T-helper 17 cell (primary cell): ENCODE data around the gene MAP4K3. TPM values are rescaled to one million over a fixed set of nuclear protein-coding genes. Genes with fewer than 3 reads are reported as not detected.

ENCODE experiments used
- ATAC-seq: fragments of 150-1000 bp; cut with Tn5 transposase; 2 replicates; pipeline ENCODE4 v1.10.0; 2021; ENCODE audit warnings: mild to moderate bottlenecking, moderate library complexity
- DNase-seq, 3 donors: peaks; one replicate each; pipeline versions ENCODE4 v3.0.0 to v3.0.0-alpha.2; 2020 to 2021
- H3K9me3 ChIP-seq: one replicate; pipeline ENCODE4 v1.7.0; 2013; ENCODE audit warnings: low read length, mild to moderate bottlenecking; ENCODE audit not compliant: control insufficient read depth, poor library complexity, severe bottlenecking
- H3K27ac Mint-ChIP-seq: one replicate; pipeline ENCODE4 v1.8.0; 2022; ENCODE audit warnings: mild to moderate bottlenecking, moderate library complexity, mixed read lengths
- H3K27me3 Mint-ChIP-seq: one replicate; pipeline ENCODE4 v1.8.0; 2022; ENCODE audit warnings: mixed read lengths
- H3K36me3 Mint-ChIP-seq: one replicate; pipeline ENCODE4 v1.8.0; 2022; ENCODE audit warnings: low read depth, mixed read lengths
- H3K4me1 Mint-ChIP-seq: one replicate; pipeline ENCODE4 v1.8.0; 2022; ENCODE audit warnings: mild to moderate bottlenecking, mixed read lengths
- H3K4me3 Mint-ChIP-seq: one replicate; pipeline ENCODE4 v1.8.0; 2022; ENCODE audit warnings: mild to moderate bottlenecking, moderate library complexity, mixed read lengths
- total RNA-seq, 4 donors: library from RNA in 2 of 4; stranded (reverse) in 2 of 4; gene quantifications; one replicate each; pipeline ENCODE4 v1.2.3 and lab custom pipeline; 2022 to 2026

The MAP4K3 gene
- total RNA-seq, 2 donors from 2014 or later: 18.8 to 19.7 TPM

DNA sequence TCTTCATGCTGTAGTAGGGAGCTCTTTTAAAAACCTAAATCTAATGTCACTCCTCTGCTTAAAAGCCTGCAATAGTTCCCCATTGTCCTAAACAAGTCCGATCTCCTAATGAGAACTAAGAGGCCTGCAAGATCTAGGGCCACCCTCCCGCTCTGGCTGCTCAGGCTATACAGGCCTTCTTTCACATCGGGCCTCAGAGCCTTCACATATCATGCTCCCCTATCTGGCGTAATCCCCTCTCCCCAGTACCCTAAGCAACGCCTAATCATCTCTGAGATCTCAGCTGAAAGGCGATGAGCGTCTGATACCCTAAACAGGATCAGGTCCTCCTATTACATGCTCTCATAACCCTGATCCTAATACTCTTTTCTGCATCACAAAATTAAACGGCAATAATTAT, 1.9 kb downstream of the MAP4K3 start:
- H3K27me3 Mint-ChIP-seq: no peaks in the 10 kb centered on the region
- peaks cover 2% of the 10 kb centered on the region for H3K36me3 Mint-ChIP-seq
- H3K4me3 Mint-ChIP-seq: peak overlapping the region; percentile 91
- H3K9me3 ChIP-seq: no peaks in the 10 kb centered on the region
- H3K4me1 Mint-ChIP-seq: peaks cover 44% of the 10 kb centered on the region
- ATAC-seq: no peak
- DNase-seq: no peak
- H3K27ac Mint-ChIP-seq: peak overlapping the region; percentile 70

DNA sequence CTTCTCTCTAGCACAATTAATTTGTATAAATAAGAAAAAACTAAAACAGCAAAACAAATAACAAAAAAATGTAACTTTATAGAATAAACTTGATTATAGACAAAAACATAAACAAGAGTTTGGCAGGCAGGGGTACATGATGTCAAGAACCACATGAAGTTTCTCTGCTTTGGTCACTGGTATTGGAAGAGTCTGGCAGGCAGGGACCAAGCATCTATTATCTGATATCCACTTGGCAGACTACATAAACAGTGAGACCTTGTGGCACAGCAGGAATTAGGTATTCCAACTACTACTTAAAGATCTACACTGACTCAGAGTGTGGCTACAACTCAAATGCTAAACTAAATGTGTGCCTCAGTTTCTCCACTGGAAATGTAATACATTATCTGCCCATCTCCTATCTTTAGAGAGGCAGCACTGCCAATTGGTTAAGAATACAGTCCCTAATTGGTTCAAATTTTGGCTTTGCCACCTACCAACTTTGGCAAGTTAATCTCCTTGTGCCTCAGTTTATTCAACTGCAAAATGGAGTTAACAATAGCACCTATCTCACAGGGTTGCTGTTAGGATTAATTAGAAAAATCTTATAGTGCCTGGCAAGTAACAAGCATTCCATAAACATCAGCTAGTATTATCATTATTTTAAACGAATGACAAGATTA, 2.7 kb downstream of the MAP4K3 start:
- Mint-ChIP-seq H3K4me3 (no peak overlapping the region), H3K27ac (peak overlapping the region; percentile 70), H3K27me3 (no peaks in the 10 kb centered on the region), H3K4me1 (peaks cover 42% of the 10 kb centered on the region), H3K36me3 (peaks cover 2% of the 10 kb centered on the region)
- no peak for DNase-seq
- no peak for ATAC-seq
- no peaks in the 10 kb centered on the region for H3K9me3 ChIP-seq

DNA sequence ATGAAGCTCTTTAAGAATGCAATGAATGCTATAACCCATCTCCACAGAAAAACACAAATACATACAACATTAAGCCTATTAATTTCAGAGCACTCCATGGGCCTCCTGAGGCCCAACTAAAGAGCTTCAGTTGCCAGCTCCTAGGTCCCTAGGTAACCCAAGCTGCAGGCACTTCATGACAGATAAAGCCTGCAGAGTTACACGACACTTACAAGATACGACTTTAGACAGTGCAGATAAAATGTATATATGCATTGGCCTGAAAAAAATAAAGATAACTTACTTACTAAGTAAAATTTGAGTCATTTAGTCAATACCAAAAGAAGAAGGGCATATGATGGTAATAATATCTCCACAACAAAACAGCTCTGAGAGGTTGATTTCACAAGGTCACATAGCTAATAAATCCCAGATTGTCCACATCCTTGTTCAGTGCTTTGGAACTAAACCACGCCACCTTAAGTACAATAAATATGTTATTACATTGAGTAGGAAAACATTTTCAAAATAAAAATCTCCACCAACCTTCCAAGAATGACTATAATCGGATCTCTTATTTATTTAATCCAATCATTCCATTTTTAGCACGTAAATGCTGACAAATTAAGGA, 3.4 kb downstream of the MAP4K3 start:
- no peak for ATAC-seq
- no peak overlapping the region for H3K4me3 Mint-ChIP-seq

DNA sequence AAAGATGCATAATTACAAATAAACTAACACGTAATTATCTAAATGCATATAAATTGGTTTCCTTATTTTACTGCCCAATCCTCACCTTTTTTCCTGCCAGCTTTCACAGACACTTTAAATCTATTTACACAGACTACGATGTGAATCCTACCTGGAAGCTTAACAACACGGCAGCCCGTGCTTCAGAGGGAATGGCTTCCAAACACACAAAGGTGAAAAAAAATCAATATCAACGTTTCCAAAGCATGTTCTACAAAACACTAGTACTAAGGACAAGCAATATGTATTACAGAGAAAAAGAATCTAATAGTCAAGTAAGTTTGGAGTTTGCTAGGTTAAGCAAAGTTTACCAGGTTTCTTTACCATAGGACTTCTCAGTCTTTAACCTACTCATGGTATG, 4.4 kb downstream of the MAP4K3 start:
- Mint-ChIP-seq H3K4me3 (no peak overlapping the region), H3K4me1 (peaks cover 43% of the 10 kb centered on the region), H3K36me3 (peaks cover 2% of the 10 kb centered on the region), H3K27me3 (no peaks in the 10 kb centered on the region), H3K27ac (no peak overlapping the region)
- DNase-seq: no peak
- no peak for ATAC-seq
- no peaks in the 10 kb centered on the region for H3K9me3 ChIP-seq

More for the DNA sequence above, 3.4 kb downstream of the MAP4K3 start:
- Mint-ChIP-seq H3K27me3 (no peaks in the 10 kb centered on the region), H3K27ac (no peak overlapping the region), H3K4me1 (peaks cover 42% of the 10 kb centered on the region), H3K36me3 (peaks cover 2% of the 10 kb centered on the region)
- no peak for DNase-seq
- H3K9me3 ChIP-seq: no peaks in the 10 kb centered on the region

DNA sequence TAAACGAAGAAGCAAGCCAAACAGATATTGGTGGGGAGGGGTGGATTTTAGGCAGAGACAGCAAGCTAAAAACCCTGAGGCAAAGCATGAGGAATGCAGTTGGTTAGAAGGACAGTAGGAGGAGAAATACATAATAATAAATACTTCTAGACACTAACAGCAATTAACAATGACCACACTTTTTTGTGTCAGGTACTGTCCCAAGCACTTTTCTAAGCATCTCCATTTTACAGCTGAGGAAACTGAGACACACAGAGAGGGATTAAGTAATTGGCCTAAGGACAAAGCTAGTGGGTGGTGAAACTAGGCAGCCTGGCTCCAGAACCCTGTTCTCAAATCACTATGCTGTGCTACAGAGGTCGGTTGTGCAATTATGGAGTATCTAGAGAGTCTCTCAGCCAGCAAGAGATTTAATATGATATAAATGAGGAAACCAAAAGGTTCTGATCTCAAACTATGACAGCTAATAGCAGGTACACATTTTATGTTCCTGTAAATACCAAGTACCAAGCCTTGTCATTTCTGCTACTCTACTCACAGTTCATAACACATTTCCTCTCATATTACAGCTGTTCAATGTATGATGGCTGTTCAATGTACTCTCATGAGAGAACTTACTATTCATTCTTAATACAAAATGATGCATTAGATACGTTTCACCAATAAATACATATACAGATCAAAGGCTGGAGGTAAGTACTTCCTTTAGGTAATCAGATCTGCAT, 5.3 kb downstream of the MAP4K3 start:
- H3K4me3 Mint-ChIP-seq: no peak overlapping the region

DNA sequence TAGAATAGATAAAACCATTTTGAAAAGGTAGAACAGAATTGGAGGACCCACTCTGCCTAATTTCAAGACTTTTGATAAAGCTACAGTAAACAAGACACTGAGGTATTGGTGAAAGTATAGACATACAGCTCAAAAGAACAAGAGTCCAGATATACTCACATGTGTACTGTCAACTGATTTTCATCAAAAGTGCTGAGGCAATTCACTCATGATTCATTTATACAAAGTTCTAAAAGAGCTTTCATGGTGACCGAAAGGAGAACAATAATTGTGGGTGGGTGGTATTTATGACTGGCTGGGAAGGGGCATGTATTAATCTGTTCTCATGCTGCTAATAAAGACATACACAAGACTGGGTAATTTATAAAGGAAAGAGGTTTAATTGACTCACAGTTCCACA, 7.3 kb downstream of the MAP4K3 start:
- Mint-ChIP-seq H3K4me1 (peaks cover 44% of the 10 kb centered on the region), H3K27me3 (no peaks in the 10 kb centered on the region), H3K4me3 (no peak overlapping the region), H3K36me3 (no peaks in the 10 kb centered on the region), H3K27ac (no peak overlapping the region)
- no peak for DNase-seq
- no peaks in the 10 kb centered on the region for H3K9me3 ChIP-seq
- no peak for ATAC-seq

More for the DNA sequence above, 5.3 kb downstream of the MAP4K3 start:
- no peaks in the 10 kb centered on the region for H3K9me3 ChIP-seq
- Mint-ChIP-seq H3K27me3 (no peaks in the 10 kb centered on the region), H3K27ac (peak overlapping the region; percentile 61), H3K36me3 (no peaks in the 10 kb centered on the region), H3K4me1 (peaks cover 51% of the 10 kb centered on the region)
- ATAC-seq (peak; percentile 24), DNase-seq (no peak)

DNA sequence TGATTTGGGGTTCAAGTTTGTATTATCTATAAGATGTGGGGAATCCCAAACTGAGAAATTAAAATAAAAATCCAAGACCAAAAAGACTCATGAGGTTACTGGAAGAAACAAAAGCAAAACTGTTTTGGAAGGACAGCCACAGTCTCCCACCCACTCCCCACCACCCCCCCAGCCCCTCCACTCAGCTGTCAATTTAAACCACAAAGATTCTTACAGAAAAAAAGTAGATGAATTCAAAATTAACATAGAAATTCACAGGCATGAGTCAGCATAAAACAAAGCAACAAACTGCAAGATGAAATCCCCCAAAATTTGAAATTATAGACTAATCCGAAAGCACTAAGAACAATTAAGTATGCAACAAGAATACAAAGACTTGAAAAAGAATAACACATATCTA, 12.1 kb downstream of the MAP4K3 start:
- H3K9me3 ChIP-seq: no peaks in the 10 kb centered on the region
- no peak overlapping the region for H3K4me3 Mint-ChIP-seq
- H3K27me3 Mint-ChIP-seq: no peaks in the 10 kb centered on the region
- peaks cover 2% of the 10 kb centered on the region for H3K36me3 Mint-ChIP-seq
- ATAC-seq (no peak), DNase-seq (no peak)
- peaks cover 37% of the 10 kb centered on the region for H3K4me1 Mint-ChIP-seq
- H3K27ac Mint-ChIP-seq: no peak overlapping the region

DNA sequence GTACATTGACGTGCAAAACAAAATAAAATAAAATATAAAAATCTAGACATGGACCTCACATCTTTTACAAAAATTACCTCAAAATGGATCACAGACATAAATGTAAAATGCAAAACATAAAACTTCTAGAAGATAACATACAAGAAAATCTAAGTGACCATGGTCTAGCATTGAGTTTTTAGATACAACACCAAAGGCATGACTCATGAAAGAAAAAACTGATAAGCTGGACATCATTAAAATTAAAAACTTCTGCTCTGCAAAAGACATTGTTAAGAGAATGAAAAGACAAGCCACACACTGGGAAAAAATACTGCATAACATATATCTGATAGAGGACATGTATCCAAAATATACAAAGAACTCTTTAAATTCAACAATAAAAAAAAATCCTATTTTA, 14.4 kb downstream of the MAP4K3 start:
- H3K27ac Mint-ChIP-seq: no peak overlapping the region
- no peaks in the 10 kb centered on the region for H3K27me3 Mint-ChIP-seq
- ATAC-seq (no peak), DNase-seq (no peak)
- peaks cover 42% of the 10 kb centered on the region for H3K4me1 Mint-ChIP-seq
- H3K9me3 ChIP-seq: no peaks in the 10 kb centered on the region
- no peak overlapping the region for H3K4me3 Mint-ChIP-seq
- peaks cover 2% of the 10 kb centered on the region for H3K36me3 Mint-ChIP-seq

DNA sequence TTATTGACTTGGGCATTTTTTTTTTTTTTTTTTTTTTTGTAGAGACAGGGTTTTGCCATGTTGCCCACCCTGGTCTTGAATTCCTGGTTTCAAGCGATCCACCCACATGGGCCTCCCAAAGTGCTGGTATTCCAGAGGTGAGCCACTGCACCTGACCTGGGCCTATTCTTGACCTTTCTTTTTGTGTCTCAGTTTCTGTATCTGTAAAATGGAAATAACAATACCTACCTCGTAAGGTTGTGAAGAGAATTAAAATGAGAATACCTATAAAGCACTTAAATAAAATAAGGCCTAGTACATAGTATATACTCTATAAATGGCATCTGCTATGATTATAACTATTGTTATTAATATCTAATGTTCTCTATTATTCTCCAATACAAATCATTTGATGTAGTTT, 15.7 kb downstream of the MAP4K3 start:
- peaks cover 2% of the 10 kb centered on the region for H3K36me3 Mint-ChIP-seq
- H3K27me3 Mint-ChIP-seq: no peaks in the 10 kb centered on the region
- H3K4me3 Mint-ChIP-seq: no peak overlapping the region
- DNase-seq (no peak), ATAC-seq (no peak)
- peaks cover 32% of the 10 kb centered on the region for H3K4me1 Mint-ChIP-seq
- H3K9me3 ChIP-seq: no peaks in the 10 kb centered on the region
- H3K27ac Mint-ChIP-seq: no peak overlapping the region

DNA sequence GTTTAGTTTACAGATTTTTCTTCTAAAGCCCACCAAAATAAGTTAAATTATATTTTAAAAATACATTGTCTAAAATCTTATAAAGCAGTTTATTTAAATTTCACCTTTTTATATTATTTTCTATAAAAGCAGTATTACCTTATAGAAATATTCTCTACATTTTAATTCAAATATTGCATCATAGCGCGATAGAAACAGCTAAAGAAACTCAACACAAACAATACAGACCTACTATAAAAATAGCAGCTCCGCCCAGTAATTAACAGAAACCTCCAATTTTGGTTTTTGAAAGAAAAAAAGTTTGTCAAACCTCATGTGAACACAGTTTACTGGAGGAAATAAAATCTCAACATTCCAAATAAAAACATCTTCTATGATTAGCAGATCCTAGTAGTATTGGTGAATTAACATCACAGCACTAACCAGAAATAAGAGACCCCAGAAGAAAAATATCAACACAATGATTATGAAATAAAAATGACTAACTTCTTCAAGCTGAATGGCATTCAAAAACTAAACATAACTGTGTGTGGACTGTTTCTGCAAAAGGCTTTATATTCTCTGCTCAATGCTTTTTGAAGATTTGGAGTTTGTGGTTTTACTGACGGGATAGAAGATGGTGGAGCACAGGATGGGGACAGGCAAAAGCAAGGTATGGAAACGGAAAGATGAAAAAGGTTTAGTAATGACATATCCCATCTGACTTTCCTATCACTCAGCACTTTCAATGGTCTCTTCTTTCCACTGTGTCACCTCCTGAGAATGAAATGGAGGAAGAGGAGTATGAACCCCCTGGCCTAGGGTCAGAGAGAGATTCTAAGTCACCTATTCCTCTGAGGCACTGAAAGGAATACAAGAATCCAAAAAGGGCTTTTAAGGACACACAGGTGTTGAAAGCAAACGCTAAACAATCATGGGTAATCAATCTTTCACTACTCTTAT, 17.5 kb downstream of the MAP4K3 start:
- H3K9me3 ChIP-seq: no peaks in the 10 kb centered on the region
- no peak overlapping the region for H3K27ac Mint-ChIP-seq
- no peak for DNase-seq
- no peak for ATAC-seq
- H3K27me3 Mint-ChIP-seq: no peaks in the 10 kb centered on the region
- H3K36me3 Mint-ChIP-seq: peaks cover 2% of the 10 kb centered on the region
- H3K4me1 Mint-ChIP-seq: peaks cover 29% of the 10 kb centered on the region
- peak overlapping the region; percentile 33 for H3K4me3 Mint-ChIP-seq

DNA sequence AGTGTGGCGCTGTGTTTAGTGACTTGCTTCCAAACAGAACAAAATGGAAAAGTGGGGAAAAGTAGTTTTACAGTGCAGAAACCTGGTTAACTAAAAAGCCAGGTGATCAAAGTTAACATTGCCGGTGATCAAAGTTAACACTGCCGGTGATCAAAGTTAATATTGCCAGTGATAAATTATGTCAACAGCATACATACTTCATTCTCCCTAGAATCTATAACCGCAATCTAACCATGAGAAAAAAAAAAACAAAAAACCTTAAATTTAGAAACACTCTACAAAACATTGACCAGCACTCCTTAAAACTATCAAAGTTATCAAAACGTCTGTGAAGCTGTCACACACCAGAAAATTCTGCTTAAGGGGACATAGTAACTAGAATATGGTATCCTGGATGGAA, 18.6 kb downstream of the MAP4K3 start:
- H3K27ac Mint-ChIP-seq: no peak overlapping the region
- peaks cover 33% of the 10 kb centered on the region for H3K4me1 Mint-ChIP-seq
- ATAC-seq (no peak), DNase-seq (no peak)
- no peak overlapping the region for H3K4me3 Mint-ChIP-seq
- no peaks in the 10 kb centered on the region for H3K27me3 Mint-ChIP-seq
- no peaks in the 10 kb centered on the region for H3K9me3 ChIP-seq
- H3K36me3 Mint-ChIP-seq: peaks cover under 1% of the 10 kb centered on the region

DNA sequence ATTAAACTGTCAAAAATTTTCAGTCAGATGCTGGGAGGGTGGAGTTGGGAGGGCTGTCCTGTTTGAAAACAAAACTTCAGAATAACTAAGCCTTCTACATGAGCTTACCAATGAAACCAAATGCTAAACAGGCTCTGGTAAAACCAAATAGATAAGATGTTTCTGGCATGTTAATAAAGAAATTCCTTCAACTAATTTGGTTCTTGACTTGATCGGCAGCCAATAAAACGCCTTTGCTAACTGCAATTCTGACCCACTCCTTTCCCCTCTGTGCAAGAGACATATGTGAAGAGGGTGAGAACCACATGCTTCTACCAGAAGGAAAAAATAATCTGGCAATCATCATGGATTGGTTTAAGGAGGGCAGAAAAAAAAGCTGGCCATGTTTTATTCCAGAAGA, 20.9 kb downstream of the MAP4K3 start:
- Mint-ChIP-seq H3K4me1 (peaks cover 37% of the 10 kb centered on the region), H3K4me3 (no peak overlapping the region), H3K27me3 (no peaks in the 10 kb centered on the region), H3K36me3 (no peaks in the 10 kb centered on the region), H3K27ac (no peak overlapping the region)
- H3K9me3 ChIP-seq: no peaks in the 10 kb centered on the region
- no peak for DNase-seq
- no peak for ATAC-seq
